Suppressor macrophage (primary cell): ENCODE results near the gene MEP1A.
"Not testable (repeated sequence)": the region's sequence is repeated elsewhere in the genome, so short reads cannot be mapped to it uniquely, and the experiment has no call there.

Experiments
- DNase-seq, 4 experiments: peaks; one replicate each; pipeline ENCODE4 v3.0.0-alpha.2; 2020 to 2022

Gene MEP1A

GRCh38 chr6:46777476-46778346, 15.5 kb upstream of the MEP1A start:
- no peak for DNase-seq

GRCh38 chr6:46781478-46782378, 11.5 kb upstream of the MEP1A start:
- DNase-seq = peak; percentile 85 to 95 (median 90)

GRCh38 chr6:46784535-46784934, 8.7 kb upstream of the MEP1A start:
- peak in 1 of 4 experiments; percentile 37 for DNase-seq

- no peak for DNase-seq
Measured at GRCh38 chr6:46787871-46788540, 5.2 kb upstream of the MEP1A start.

- DNase-seq = no peak
Measured at GRCh38 chr6:46788791-46789190, 4.4 kb upstream of the MEP1A start.

- DNase-seq = no peak
Measured at GRCh38 chr6:46789434-46790354, 3.5 kb upstream of the MEP1A start.

GRCh38 chr6:46790355-46790874, 2.8 kb upstream of the MEP1A start:
- DNase-seq = no peak

- no peak for DNase-seq
Measured at GRCh38 chr6:46792635-46793034, 554 bp upstream of the MEP1A start.

- no peak for DNase-seq
Measured at GRCh38 chr6:46794068-46794467, 879 bp downstream of the MEP1A start.

GRCh38 chr6:46795816-46796215, 2.6 kb downstream of the MEP1A start:
- peak; percentile 55 to 73 (median 65) for DNase-seq

GRCh38 chr6:46796848-46797580, 3.8 kb downstream of the MEP1A start:
- peak in 3 of 4 experiments; percentile 30 to 73 (median 61) for DNase-seq

- no peak for DNase-seq
Measured at GRCh38 chr6:46799657-46800056, 6.5 kb downstream of the MEP1A start.

GRCh38 chr6:46808806-46809205, 15.6 kb downstream of the MEP1A start:
- peak; percentile 13 to 66 (median 47) for DNase-seq

GRCh38 chr6:46815130-46815529, 21.9 kb downstream of the MEP1A start:
- DNase-seq = no peak

GRCh38 chr6:46816626-46817025, 23.4 kb downstream of the MEP1A start:
- DNase-seq = no peak

- no peak for DNase-seq
Measured at GRCh38 chr6:46819561-46819960, 26.4 kb downstream of the MEP1A start.

- DNase-seq = peak in 1 of 4 experiments; percentile 19
Measured at GRCh38 chr6:46821458-46821881, 28.3 kb downstream of the MEP1A start.

- DNase-seq = no peak
Measured at GRCh38 chr6:46828939-46829338, 35.8 kb downstream of the MEP1A start.

GRCh38 chr6:46832816-46833215, 39.6 kb downstream of the MEP1A start:
- no peak for DNase-seq

- DNase-seq = not testable (repeated sequence)
Measured at GRCh38 chr6:46834257-46834916, 41.2 kb downstream of the MEP1A start.
